ENCODE data around the gene MAPK1. TPM values are rescaled to one million over a fixed set of nuclear protein-coding genes. Genes with fewer than 3 reads are reported as not detected.

MAPK1 gene
- total RNA-seq, 1 experiment from 2014 or later, result 90.3 TPM

- H3K27me3 ChIP-seq (ENCODE audit: insufficient read depth, low read length), result no peaks in the 10 kb centered on the region
- H2BK120ac ChIP-seq (ENCODE audit: low read depth, low read length, poor library complexity, severe bottlenecking), result no peak overlapping the region
- no peak overlapping the region for H4K91ac ChIP-seq (ENCODE audit: insufficient read length, low read depth, low read length)
- no peak overlapping the region for H4K8ac ChIP-seq (replicated peaks; ENCODE audit: insufficient read length, low read depth, low read length)
- no peak overlapping the region for H3K27ac ChIP-seq (ENCODE audit: insufficient read length, low read depth, low read length)
- H3K27ac Mint-ChIP-seq, result no peak overlapping the region; a peak in 1 of 7 replicates
- no peaks in the 10 kb centered on the region for H3K79me2 ChIP-seq (ENCODE audit: insufficient read depth, low read length)
- H3K27me3 Mint-ChIP-seq (ENCODE audit: low read depth), result no peaks in the 10 kb centered on the region
- TF ChIP-seq CTCF (conservative IDR thresholded peaks at IDR 0.05), result no peak
- no peak overlapping the region for H3K4me3 Mint-ChIP-seq
- no peak overlapping the region for H3K4me2 ChIP-seq (ENCODE audit: insufficient read depth, insufficient read length, low read length)
- no peak overlapping the region for H3K14ac ChIP-seq (ENCODE audit: insufficient read depth, low read length)
- no peaks in the 10 kb centered on the region for H3K79me1 ChIP-seq (ENCODE audit: insufficient read depth, low read depth, low read length, poor library complexity, severe bottlenecking)
- H3K23me2 ChIP-seq (ENCODE audit: insufficient read length, low read depth, low read length, poor library complexity, severe bottlenecking), result no peaks in the 10 kb centered on the region
- no peak overlapping the region for H3K18ac ChIP-seq (ENCODE audit: insufficient read length, low read depth, low read length)
- no peaks in the 10 kb centered on the region for H4K20me1 ChIP-seq (ENCODE audit: control insufficient read depth, insufficient read depth, insufficient read length)
- H3T11ph ChIP-seq (ENCODE audit: low read length), result no peak overlapping the region
- no peak overlapping the region for H3K23ac ChIP-seq (ENCODE audit: insufficient read length, low read depth, low read length)
- no peak overlapping the region for H2AFZ ChIP-seq (ENCODE audit: low read length)
- H3K9me3 Mint-ChIP-seq, result no peaks in the 10 kb centered on the region
- H3K4me1 ChIP-seq (ENCODE audit: insufficient read depth, low read length), result no peaks in the 10 kb centered on the region
- H3K4me1 Mint-ChIP-seq, result no peaks in the 10 kb centered on the region
- peaks cover 13 to 47% (median 29%) of the 10 kb centered on the region in 3 experiments; a peak in 6 of 7 replicates for H3K36me3 Mint-ChIP-seq (ENCODE audit: insufficient read depth in 1 of 3, low read depth in 3 of 3)
- no CpG with 5 or more reads among the region's 2 CpGs for WGBS (ENCODE audit: extremely low coverage, insufficient read length, low lambda C conversion rate)
- H3K9me3 ChIP-seq (ENCODE audit: control insufficient read depth, low read depth, low read length), result no peaks in the 10 kb centered on the region
- H2BK5ac ChIP-seq (ENCODE audit: insufficient read length, low read length), result no peak overlapping the region
- H2BK12ac ChIP-seq (ENCODE audit: insufficient read length, low read depth, low read length), result no peak overlapping the region
- H2BK15ac ChIP-seq (ENCODE audit: low read depth, low read length), result no peak overlapping the region
- H2BK20ac ChIP-seq (ENCODE audit: low read depth, low read length, poor library complexity, severe bottlenecking), result no peak overlapping the region
- DNase-seq, result no peak
- H3K9ac ChIP-seq (ENCODE audit: extremely low read depth, insufficient read length, low read length), result no peak overlapping the region
- H4K5ac ChIP-seq (ENCODE audit: insufficient read length, low read depth, low read length), result no peak overlapping the region
- no peak overlapping the region for H3K4ac ChIP-seq (ENCODE audit: low read depth, low read length)
- no peak overlapping the region for H2AK5ac ChIP-seq (ENCODE audit: insufficient read length, low read length)
- no peak overlapping the region for H3K56ac ChIP-seq (ENCODE audit: insufficient read length, low read depth, low read length)
These were observed 87.2 kb downstream of the MAPK1 start for GRCh38 chr22:21780259-21780658.

Data from H9 (cell line).